Daoy (cell line): ENCODE data around the gene SDHAF4. TPM values are rescaled to one million over a fixed set of nuclear protein-coding genes. Genes with fewer than 3 reads are reported as not detected.
"Not testable (repeated sequence)": the region's sequence is repeated elsewhere in the genome, so short reads cannot be mapped to it uniquely, and the experiment has no call there.

Experiments used
- DNase-seq: peaks from one replicate; pipeline ENCODE4 v3.0.0-alpha.2; 2015; ENCODE audit warnings: low read depth
- total RNA-seq: library from RNA; depleted of rRNA; stranded (reverse); fragments of >200 nt; shearing (Covaris generic); gene quantifications from 2 replicates; pipeline ENCODE4 v1.2.3, GENCODE V29; 2014; rRNA removed

The SDHAF4 gene
- total RNA-seq = 5.1 and 7.3 TPM in 2 replicates

DNA sequence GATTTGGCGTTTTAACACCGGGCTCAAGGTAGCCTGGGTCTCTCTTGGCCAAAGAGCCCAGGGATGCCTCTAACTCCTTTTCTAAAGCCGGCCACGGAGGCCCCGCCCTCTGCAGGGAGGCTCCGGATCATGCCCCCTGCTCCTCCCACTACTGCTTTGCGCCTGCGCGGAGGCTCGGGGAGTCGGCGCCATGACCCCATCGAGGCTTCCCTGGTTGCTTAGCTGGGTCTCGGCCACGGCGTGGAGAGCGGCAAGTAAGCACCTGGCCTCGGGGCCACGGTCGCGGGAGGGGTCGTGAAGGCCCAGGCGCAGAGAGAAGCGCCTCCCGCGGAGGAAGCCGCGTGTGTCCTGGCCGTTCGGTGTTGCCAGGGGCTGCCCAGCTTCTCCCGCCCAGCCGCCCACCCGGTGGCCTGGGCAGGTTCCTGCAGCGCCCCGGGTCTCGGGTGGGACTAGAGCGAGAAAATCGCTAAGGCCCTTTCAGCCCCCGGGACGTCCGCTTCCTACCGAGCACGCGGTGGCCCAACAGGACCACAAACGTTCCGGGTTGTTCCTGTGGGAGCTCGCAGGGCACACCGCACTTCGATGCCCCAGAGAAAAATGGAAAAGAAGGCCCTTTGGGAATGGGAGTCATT lies at the start of gene SDHAF4:
Gene SDHAF4, plus strand, starts transcription at position 180 of the 632 bp plus-strand sequence. Its CDS starts 11 bp downstream, at position 191.
- DNase-seq = peak; percentile 96

GRCh38 chr6:70518723-70519122 lies 48.0 kb upstream of the SDHAF4 start:
- DNase-seq = no peak

- DNase-seq = peak; percentile 6
Measured at GRCh38 chr6:70520575-70520974, 46.2 kb upstream of the SDHAF4 start.

- DNase-seq = no peak
Measured at GRCh38 chr6:70524721-70525286, 41.9 kb upstream of the SDHAF4 start.

DNA sequence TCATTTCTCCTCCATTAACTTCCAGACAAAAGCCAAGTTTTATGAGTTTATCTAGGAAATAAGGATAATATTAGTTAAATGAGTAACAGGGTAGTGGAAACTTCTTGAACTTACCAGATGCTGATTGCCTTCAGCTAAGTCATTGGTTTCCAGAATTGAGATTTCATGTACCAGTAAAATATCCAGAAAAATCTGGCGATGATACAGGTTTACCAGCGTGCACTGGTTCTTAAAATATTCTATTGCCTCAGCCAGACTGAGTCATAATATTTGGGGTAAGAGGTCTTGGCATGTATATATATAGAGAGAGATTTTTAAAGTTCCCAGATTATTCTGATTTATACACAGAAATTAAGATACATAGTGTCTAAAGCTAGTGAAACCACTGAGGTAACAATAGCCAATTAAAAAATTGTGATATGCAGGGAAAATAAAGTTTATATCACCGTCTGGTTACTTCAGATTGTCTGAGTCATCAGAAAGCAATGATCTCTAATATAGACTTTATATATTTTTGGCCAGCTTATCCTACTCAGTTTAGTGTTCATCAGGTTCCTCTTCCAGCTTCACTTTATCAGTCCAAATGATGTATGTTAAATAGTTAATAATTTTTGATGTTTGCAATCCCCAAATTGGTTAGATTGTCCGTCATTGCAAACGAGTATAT lies 39.5 kb upstream of the SDHAF4 start:
- DNase-seq = no peak

- no peak for DNase-seq
Measured at GRCh38 chr6:70530023-70530422, 36.7 kb upstream of the SDHAF4 start.

DNA sequence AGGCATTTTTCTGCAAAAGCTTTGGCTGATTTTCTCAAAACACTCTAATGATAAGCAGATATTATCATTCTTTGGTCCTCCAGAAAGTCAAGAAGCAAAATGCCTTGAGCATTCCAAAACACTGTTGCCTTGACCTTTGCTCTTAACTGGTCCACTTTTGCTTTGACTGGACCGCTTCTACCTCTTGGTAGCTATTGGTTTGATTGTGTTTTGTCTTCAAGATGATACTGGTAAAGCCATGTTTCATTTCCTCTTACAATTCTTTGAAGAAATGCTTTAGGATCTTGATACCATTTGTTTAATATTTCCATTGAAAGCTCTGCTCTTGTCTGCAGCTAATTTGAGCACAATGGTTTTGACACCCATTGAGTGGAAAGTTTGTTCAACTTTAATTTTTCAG lies 35.6 kb upstream of the SDHAF4 start:
- DNase-seq = no peak

DNA sequence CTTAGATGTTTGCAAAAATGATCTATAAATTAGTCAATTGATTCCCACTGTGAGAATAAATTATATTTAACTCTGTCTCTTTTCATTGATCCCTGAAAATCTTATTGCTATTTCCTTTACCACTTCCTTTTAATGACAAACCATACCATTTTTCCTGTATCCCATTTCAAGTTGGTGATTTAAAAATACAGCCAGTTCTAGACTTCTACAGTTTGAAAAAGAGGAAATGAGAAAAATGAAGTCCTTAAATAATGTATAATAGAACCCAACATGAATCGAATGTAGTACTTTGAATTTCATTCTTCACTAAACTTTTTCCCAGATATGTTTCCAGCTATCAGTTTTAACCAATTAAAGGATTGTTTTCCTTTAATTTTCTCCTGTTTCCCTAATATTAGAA lies 29.5 kb upstream of the SDHAF4 start:
- DNase-seq = no peak

- no peak for DNase-seq
Measured at GRCh38 chr6:70538376-70538775, 28.4 kb upstream of the SDHAF4 start.

DNA sequence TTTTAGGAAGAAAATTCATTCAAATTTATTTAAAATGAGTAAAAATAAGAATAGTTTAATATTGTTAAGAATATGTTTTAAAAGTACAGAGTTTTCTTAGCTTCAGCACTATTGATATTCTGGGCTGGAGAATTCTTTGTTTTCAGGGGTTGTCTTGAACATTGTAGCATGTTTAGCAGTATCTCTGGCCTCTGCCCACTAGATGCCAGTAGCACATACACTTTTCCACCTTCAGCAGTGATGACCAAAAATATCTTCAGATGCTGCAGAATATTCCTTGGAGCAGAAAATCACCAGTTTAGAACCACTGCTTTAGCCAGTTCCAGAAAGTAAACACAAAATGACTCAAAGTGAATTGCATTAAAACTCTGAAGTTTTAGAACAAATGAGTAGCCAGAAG lies 19.4 kb upstream of the SDHAF4 start:
- DNase-seq = peak; percentile 10

GRCh38 chr6:70547905-70548304 lies 18.8 kb upstream of the SDHAF4 start:
- DNase-seq = no peak

- no peak for DNase-seq
Measured at GRCh38 chr6:70549327-70549726, 17.4 kb upstream of the SDHAF4 start.

DNA sequence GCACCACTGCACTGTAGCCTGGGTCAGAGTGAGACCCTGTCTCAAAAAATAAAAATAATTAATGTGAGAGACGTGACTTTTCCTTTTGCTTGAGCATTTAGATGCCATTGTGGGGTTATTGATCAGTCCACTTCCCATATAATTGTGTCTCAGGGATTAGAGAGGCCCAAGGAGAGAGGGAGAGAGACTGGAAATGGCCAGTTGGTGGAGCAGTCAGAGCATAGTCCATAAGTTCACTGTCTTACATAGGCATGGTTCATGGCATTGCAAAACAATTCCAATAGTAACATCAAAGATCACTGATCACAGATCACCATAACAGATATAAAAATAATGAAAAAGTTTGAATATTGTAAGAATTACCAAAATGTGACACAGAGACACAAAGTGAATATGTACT lies 15.2 kb upstream of the SDHAF4 start:
- no peak for DNase-seq

GRCh38 chr6:70552286-70552940 lies 14.3 kb upstream of the SDHAF4 start:
- DNase-seq = not testable (repeated sequence)

DNA sequence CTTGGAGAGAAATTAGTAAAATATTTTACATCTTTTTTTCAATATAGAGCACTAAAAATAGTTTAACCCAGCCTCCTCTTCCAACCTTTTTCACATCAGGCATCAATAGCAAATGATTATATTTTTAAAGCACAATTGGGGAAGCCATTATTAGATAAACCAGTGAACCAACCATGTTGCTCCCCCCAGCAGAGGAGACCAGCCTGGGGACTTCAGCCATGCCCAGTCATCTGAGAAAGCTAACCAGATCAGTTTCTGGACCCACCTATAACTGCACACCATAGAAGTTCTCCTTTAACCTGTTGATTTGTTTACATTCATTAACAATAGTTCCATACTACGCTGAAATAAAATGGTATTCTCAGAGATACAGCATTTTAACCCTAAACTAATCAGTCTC lies 13.8 kb upstream of the SDHAF4 start:
- DNase-seq = no peak

DNA sequence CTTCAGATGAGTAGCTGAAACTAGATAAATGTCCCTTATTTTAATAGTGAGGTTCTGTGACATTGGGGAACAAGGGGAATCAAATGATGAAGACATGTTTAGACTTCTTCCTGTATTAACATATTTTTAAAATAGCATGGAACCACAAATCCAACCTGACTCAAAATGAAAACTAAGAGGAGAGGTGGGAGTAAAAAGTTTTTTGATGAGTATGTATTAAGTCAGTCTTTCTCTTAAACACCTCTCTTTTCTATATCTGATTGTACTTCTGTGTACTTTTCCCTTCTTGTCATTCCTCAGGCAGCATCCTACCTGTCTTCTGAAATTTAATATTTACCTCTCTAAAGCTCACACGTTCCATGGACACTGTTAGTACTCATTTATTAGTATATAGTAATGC lies 8.7 kb upstream of the SDHAF4 start:
- no peak for DNase-seq

DNA sequence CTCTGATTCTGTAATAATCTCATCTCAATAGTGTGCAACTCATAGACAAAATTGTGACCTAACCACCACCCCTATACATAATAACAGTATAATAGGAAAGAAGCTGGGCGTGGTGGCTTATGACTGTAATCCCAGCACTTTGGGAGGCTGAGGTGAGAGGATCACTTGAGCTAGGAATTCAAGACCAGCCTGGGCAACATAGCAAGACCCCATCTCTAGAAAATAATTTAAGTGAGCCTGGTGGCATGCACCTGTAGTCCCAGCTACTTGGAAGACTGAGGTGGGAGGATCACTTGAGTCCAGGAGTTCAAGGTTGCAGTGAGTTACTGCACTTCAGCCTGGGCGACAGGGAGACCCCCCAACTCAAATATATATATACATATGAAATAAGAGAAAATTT lies 4.3 kb upstream of the SDHAF4 start:
- not testable (repeated sequence) for DNase-seq

DNA sequence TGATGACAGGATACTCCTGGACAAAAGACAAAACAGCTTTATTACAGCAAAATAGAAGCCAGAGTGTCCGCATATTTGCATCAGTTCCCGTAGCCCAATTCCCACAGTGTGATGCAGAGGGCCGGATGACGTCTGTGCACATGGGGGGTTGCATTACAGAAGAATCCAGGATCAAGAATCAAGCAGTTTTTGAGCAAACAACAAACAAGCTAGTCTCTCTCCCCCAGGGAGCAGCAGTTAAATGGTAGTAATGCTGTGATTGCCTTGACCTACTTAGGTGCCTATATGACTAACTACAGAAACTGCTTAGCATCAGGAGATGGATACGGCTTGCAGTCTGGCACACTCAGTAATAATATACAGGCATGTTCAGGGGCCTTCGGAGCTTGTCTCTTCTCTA lies 3.2 kb upstream of the SDHAF4 start:
- DNase-seq = no peak

DNA sequence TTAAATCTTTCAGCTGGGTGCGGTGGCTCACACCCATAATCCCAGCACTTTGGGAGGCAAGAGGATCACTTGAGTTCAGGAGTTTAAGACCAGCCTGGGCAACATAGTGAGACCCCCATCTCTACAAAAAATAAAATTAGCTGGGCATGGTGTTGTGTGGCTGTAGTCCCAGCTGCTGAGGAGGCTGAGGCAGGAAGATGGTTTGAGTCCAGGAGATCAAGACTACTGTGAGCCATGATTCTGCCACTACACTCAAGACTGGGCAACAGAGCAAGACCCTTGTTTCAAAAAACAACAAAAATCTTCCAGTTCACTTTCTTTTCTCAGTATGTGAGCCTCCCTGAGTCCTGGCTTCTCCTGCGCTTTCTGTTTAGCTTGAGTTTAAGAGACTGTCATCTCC lies 7.9 kb downstream of the SDHAF4 start:
- DNase-seq = no peak

GRCh38 chr6:70575899-70576495 lies 9.3 kb downstream of the SDHAF4 start:
- DNase-seq = no peak

DNA sequence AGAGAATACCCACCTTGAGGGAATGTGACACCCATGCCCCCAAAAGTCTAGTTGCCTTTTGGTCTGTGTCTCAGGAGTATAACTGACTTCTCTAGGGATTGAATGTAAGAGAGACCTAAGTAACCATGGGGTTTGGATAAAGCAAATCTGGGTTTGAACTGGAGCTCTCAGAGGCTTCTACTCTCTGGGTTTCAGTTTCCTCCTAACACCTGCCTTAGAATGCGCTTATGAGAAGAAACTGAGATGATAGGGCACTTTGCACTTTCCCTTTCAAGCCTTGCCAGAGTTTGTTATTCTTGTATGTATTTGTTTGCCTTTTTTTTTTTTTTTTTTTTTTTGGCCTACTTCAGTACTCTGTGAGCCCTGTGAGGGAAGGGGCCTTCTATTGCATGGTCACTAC lies 19.4 kb downstream of the SDHAF4 start:
- DNase-seq = no peak

DNA sequence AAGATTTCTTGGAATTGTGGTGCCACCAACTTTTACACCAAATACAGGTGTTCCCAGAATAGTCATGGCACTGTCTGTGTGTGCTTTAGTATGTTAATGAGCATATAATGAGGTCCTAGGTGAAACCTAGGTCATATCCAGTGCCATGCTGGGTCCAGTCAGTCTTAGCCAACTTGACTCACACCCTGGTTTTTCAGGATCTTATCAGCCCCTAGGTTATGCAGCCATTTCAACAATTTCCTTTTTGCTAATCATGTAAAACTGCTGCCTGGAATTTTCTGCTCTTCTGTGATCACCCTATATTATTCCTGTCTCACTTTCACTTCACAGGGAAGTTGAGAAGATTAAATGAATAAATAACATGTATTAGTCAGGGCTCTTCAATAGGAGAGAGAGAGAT lies 23.7 kb downstream of the SDHAF4 start:
- DNase-seq = no peak
